HG03103 (cell line): ENCODE measurements around the gene MYL11.

Experiments
- ATAC-seq: cut with Tn5 transposase; IDR thresholded peaks from one replicate; pipeline ENCODE4 v1.9.1; 2021; ENCODE audit warnings: low read depth; ENCODE audit not compliant: unreplicated experiment

MYL11 gene

GRCh38 chr16:30369938-30370455 lies 4.6 kb upstream of the MYL11 start:
- peak; percentile 9 for ATAC-seq

GRCh38 chr16:30370456-30371247 lies 4.0 kb upstream of the MYL11 start, which contains the start of gene TBC1D10B:
Gene TBC1D10B, minus strand, starts transcription at chr16:30370494. Its CDS starts 311 bp downstream, at chr16:30370183.
- peak; percentile 80 for ATAC-seq

GRCh38 chr16:30371248-30371816 lies 3.3 kb upstream of the MYL11 start:
- no peak for ATAC-seq

- ATAC-seq: no peak
These were observed 2.4 kb upstream of the MYL11 start for GRCh38 chr16:30372038-30372712.

DNA sequence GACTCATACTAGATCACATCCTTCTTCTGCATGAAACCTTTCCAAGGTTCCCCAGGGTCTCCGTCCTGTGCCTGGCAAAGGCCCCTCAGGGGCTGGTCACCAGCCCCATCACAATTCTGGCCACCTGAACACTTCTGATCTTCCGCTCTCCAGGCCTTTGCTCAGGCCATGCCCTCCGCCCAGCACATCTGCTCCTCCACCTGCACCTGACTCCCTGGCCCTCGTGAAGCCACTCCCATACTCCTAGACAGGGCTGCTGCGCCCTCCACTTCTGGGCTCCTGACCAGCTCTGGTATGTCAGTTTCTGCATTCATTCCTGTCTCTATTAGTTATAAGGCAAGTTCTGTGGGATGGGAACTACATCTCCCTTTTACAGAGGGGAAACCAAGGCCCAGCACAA lies 1.9 kb upstream of the MYL11 start:
- ATAC-seq: no peak

DNA sequence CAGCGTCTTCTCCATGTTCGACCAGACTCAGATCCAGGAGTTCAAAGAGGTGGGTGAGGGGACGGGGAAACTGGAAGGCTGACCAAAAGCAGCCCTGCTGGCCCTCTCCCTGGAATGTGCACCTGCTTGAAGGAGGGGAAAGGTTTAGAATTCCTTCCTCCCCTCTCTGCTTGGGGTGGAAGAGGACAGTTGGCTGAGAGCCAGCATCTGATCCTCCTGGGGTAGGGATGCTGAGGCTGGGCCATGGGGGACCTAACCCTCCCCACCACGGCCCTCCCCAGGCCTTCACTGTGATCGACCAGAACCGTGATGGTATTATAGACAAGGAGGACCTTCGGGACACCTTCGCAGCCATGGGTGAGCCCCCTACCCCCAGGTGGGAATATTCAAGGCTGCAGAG lies 1.3 kb downstream of the MYL11 start:
- ATAC-seq: no peak

DNA sequence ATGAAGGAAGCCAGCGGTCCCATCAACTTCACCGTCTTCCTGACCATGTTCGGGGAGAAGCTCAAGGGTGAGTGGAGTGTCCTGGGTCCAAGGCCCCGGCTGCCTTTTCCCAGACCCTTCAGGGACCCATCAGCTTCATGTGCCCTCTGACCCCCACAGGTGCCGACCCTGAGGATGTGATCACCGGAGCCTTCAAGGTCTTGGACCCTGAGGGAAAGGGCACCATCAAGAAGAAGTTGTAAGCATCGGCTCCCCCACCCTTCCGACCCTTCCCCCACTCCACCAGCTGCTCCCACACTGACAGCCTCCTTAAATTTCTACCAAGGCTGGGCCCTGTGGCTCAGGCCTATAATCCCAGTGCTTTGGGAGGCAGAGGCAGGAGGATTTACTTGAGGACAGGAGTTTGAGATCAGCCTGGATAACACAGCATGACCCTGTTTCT lies 1.9 kb downstream of the MYL11 start:
- no peak for ATAC-seq

GRCh38 chr16:30377050-30377811 lies 2.6 kb downstream of the MYL11 start:
- no peak for ATAC-seq

DNA sequence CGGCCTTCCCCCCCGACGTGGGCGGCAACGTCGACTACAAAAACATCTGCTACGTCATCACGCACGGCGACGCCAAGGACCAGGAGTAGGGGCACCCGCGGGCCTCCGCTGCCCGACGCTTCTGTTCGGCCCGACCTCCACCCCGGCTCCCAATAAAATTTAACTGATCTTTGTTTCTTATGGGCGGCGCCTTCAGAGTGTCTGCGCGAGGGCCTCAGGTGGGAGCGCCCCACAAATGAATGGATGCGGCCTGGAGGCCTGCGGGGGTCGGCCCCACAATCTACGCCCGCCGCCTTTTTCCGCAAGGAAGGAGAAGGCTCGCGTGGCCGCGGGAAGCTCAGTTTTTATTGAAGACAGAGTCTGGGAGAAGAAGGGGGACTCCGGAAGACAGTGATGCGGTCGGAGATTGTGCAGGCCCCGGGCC lies 3.2 kb downstream of the MYL11 start:
- ATAC-seq: peak; percentile 13

GRCh38 chr16:30378236-30379157 lies 3.9 kb downstream of the MYL11 start:
- ATAC-seq: peak; percentile 78

GRCh38 chr16:30379158-30379783 lies 4.7 kb downstream of the MYL11 start:
- ATAC-seq: peak; percentile 1

DNA sequence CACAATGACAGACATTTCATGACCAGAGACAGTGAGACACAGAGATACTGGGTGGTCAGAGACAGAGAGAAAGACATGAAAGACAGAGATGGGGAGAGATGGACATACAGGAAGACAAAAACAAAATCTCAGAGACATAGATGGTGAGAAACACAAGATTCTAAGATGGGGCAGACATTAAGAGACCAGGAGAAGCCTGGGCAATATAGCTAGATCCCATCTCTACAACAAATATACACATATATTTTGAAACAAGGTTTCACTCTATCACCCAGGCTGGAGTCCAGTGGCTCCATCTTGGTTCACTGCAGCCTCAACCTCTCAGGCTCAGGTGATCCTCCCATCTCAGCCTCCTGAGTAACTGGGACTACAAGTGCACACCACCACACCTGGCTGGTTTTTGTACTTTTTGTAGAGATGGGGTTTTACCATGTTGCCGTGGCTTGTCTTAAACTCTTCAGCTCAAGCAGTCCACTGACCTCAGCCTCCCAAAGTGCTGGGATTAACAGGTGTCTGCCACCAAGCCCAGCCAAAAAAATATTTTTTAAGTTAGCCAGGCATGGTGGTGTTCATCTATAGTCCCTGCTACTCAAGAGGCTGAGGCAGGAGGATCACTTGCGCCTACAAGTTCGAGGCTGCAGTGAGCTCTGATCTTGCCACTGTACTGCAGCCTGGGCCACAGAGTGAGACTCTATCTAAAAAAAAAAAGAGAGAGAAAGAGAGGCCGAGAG lies 5.6 kb downstream of the MYL11 start:
- ATAC-seq: no peak

DNA sequence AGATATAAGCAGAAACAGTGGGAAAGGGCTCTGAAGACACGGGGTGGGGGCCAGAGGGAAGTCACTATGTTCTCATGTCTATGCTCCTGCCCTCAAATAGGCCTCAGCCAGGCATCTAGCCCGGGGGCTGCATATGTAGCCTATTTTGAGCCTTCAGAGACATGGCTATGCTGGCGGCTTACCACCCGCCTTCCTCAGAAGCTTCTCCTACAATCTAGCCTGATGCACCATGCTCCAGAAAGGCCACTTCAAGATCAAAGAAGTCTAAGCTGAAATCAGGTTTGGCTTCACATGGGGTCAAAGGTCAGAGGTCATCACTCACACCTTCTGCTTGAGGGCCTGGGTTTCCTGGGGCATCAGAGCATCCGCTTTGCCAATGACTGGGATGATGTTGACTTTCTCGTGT lies 6.2 kb downstream of the MYL11 start:
- ATAC-seq: no peak

- no peak for ATAC-seq
These were observed 6.9 kb downstream of the MYL11 start for GRCh38 chr16:30381291-30382041.

- ATAC-seq: no peak
These were observed 7.7 kb downstream of the MYL11 start, which contains the start of gene SEPTIN1 for GRCh38 chr16:30382111-30382881. Gene SEPTIN1, minus strand, starts transcription at chr16:30382561. Its CDS starts 19 bp downstream, at chr16:30382542.

DNA sequence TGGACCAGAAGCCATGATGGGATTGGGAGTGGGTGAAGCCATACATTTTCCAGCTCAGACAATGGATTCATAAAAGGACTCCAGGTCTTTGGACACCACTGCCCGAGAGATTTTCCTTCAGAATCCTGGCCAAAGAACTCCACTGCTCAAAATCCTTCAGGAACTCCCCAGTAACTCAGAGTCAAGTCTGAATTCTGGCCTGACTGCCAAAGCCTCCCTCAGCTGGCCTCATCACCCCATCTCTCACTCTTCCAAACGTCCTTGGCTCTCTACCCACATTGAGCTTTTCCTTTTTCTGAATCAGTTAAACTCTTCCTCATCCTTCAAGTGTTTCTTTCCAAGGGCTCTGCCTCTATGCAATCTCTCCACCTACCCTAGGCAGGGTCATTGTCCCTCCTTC lies 8.9 kb downstream of the MYL11 start:
- no peak for ATAC-seq
